GM12878 (cell line): ENCODE results near the gene SBK2.

Experiments
- ATF2 ChIP-seq: IDR thresholded peaks from 2 replicates; pipeline ENCODE4 v1.6.1; 2012; ENCODE audit warnings: low read length, inconsistent platforms
- MXI1 ChIP-seq: fragments of 150-350 bp; IDR thresholded peaks from 2 replicates; pipeline ENCODE4 v1.6.1; 2011; ENCODE audit warnings: low read depth, mild to moderate bottlenecking, inconsistent platforms, low read length, improper control_type of control experiment
- NR2C2 ChIP-seq: IDR thresholded peaks from 2 replicates; pipeline ENCODE4 v1.6.1; 2011; ENCODE audit warnings: borderline replicate concordance, low read depth; ENCODE audit not compliant: control insufficient read depth, insufficient read length
- RAD51 ChIP-seq: fragments of 450-650 bp; IDR thresholded peaks from 2 replicates; pipeline ENCODE4 v1.6.1; 2016; ENCODE audit warnings: moderate library complexity, mild to moderate bottlenecking, inconsistent platforms
- REST ChIP-seq: IDR thresholded peaks from 2 replicates; pipeline ENCODE4 v1.6.1; 2012; ENCODE audit warnings: mild to moderate bottlenecking, low read depth, low read length
- TF ChIP-seq, protein P1 (sequence below): fragments of 450-650 bp; IDR thresholded peaks from 2 replicates; pipeline ENCODE4 v1.6.1; 2018; ENCODE audit warnings: borderline replicate concordance, mild to moderate bottlenecking; ENCODE audit not compliant: partially characterized antibody
- TF ChIP-seq, protein P2 (sequence below), 3 experiments: IDR thresholded peaks in 2 of 3; conservative IDR thresholded peaks in 1 of 3; 2 replicates each; pipeline ENCODE4 v1.5.1; 2011; ENCODE audit warnings: low read depth in 3 of 3, low read length in 3 of 3, mild to moderate bottlenecking in 3 of 3, control low read depth in 2 of 3, moderate library complexity in 2 of 3, inconsistent platforms in 1 of 3, mixed read lengths in 1 of 3; ENCODE audit not compliant: control insufficient read depth in 2 of 3, insufficient read depth in 1 of 3; ENCODE audit errors: extremely low read depth in 1 of 3
- TF ChIP-seq, protein P3 (sequence below): fragments of 450-650 bp; formaldehyde crosslinking; IDR thresholded peaks from 2 replicates; pipeline ENCODE4 v1.4.0; 2020; ENCODE audit warnings: mild to moderate bottlenecking, moderate library complexity

GRCh38 chr19:55566823-55567222 is 29.9 kb upstream of the SBK2 start:
- TF ChIP-seq, protein P1, sequence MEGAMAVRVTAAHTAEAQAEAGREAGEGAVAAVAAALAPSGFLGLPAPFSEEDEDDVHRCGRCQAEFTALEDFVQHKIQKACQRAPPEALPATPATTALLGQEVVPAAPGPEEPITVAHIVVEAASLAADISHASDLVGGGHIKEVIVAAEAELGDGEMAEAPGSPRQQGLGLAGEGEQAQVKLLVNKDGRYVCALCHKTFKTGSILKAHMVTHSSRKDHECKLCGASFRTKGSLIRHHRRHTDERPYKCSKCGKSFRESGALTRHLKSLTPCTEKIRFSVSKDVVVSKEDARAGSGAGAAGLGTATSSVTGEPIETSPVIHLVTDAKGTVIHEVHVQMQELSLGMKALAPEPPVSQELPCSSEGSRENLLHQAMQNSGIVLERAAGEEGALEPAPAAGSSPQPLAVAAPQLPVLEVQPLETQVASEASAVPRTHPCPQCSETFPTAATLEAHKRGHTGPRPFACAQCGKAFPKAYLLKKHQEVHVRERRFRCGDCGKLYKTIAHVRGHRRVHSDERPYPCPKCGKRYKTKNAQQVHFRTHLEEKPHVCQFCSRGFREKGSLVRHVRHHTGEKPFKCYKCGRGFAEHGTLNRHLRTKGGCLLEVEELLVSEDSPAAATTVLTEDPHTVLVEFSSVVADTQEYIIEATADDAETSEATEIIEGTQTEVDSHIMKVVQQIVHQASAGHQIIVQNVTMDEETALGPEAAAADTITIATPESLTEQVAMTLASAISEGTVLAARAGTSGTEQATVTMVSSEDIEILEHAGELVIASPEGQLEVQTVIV: no peak
- TF ChIP-seq, protein P2, sequence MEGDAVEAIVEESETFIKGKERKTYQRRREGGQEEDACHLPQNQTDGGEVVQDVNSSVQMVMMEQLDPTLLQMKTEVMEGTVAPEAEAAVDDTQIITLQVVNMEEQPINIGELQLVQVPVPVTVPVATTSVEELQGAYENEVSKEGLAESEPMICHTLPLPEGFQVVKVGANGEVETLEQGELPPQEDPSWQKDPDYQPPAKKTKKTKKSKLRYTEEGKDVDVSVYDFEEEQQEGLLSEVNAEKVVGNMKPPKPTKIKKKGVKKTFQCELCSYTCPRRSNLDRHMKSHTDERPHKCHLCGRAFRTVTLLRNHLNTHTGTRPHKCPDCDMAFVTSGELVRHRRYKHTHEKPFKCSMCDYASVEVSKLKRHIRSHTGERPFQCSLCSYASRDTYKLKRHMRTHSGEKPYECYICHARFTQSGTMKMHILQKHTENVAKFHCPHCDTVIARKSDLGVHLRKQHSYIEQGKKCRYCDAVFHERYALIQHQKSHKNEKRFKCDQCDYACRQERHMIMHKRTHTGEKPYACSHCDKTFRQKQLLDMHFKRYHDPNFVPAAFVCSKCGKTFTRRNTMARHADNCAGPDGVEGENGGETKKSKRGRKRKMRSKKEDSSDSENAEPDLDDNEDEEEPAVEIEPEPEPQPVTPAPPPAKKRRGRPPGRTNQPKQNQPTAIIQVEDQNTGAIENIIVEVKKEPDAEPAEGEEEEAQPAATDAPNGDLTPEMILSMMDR (IDR thresholded peaks at IDR 0.05 in 2 of 3, conservative IDR thresholded peaks at IDR 0.05 in 1 of 3; ENCODE audit: control insufficient read depth in 2 of 3, extremely low read depth in 1 of 3, insufficient read depth in 1 of 3, low read depth in 3 of 3, low read length in 3 of 3): no peak
- TF ChIP-seq MXI1 (no peak), ATF2 (no peak), NR2C2 (no peak), RAD51 (no peak), REST (no peak)
- TF ChIP-seq, protein P3, sequence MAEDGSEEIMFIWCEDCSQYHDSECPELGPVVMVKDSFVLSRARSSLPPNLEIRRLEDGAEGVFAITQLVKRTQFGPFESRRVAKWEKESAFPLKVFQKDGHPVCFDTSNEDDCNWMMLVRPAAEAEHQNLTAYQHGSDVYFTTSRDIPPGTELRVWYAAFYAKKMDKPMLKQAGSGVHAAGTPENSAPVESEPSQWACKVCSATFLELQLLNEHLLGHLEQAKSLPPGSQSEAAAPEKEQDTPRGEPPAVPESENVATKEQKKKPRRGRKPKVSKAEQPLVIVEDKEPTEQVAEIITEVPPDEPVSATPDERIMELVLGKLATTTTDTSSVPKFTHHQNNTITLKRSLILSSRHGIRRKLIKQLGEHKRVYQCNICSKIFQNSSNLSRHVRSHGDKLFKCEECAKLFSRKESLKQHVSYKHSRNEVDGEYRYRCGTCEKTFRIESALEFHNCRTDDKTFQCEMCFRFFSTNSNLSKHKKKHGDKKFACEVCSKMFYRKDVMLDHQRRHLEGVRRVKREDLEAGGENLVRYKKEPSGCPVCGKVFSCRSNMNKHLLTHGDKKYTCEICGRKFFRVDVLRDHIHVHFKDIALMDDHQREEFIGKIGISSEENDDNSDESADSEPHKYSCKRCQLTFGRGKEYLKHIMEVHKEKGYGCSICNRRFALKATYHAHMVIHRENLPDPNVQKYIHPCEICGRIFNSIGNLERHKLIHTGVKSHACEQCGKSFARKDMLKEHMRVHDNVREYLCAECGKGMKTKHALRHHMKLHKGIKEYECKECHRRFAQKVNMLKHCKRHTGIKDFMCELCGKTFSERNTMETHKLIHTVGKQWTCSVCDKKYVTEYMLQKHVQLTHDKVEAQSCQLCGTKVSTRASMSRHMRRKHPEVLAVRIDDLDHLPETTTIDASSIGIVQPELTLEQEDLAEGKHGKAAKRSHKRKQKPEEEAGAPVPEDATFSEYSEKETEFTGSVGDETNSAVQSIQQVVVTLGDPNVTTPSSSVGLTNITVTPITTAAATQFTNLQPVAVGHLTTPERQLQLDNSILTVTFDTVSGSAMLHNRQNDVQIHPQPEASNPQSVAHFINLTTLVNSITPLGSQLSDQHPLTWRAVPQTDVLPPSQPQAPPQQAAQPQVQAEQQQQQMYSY (CRISPR knock-in tag): no peak
